ENCODE data around the gene SNAPC5. TPM values are rescaled to one million over a fixed set of nuclear protein-coding genes. Genes with fewer than 3 reads are reported as not detected.
"Not testable (repeated sequence)": the region's sequence is repeated elsewhere in the genome, so short reads cannot be mapped to it uniquely, and the experiment has no call there.

The SNAPC5 gene
- total RNA-seq, 1 donor = 15.6 TPM

- no peak for DNase-seq (ENCODE audit: low read depth in 2 of 3, low spot score in 2 of 3)
These were observed 3.3 kb downstream of the SNAPC5 start for GRCh38 chr15:66494262-66494661.

- no peak for DNase-seq (ENCODE audit: low read depth in 2 of 3, low spot score in 2 of 3)
These were observed 5.7 kb downstream of the SNAPC5 start for GRCh38 chr15:66491846-66492245.

GRCh38 chr15:66489179-66489791 lies 8.3 kb downstream of the SNAPC5 start:
- no peak for DNase-seq (ENCODE audit: low read depth in 2 of 3, low spot score in 2 of 3)

GRCh38 chr15:66488525-66488924 lies 9.0 kb downstream of the SNAPC5 start:
- DNase-seq (ENCODE audit: low read depth in 2 of 3, low spot score in 2 of 3) = no peak

GRCh38 chr15:66486887-66487286 lies 10.7 kb downstream of the SNAPC5 start:
- no peak for DNase-seq (ENCODE audit: low read depth in 2 of 3, low spot score in 2 of 3)

GRCh38 chr15:66484539-66485112 lies 12.9 kb downstream of the SNAPC5 start:
- no peak for DNase-seq (ENCODE audit: low read depth in 2 of 3, low spot score in 2 of 3)

- no peak for DNase-seq (ENCODE audit: low read depth in 2 of 3, low spot score in 2 of 3)
These were observed 14.4 kb downstream of the SNAPC5 start for GRCh38 chr15:66483131-66483566.

GRCh38 chr15:66482539-66482938 lies 15.0 kb downstream of the SNAPC5 start:
- no peak for DNase-seq (ENCODE audit: low read depth in 2 of 3, low spot score in 2 of 3)

GRCh38 chr15:66481107-66481856 lies 16.3 kb downstream of the SNAPC5 start:
- no peak for DNase-seq (ENCODE audit: low read depth in 2 of 3, low spot score in 2 of 3)

- DNase-seq (ENCODE audit: low read depth in 2 of 3, low spot score in 2 of 3) = no peak
These were observed 17.3 kb downstream of the SNAPC5 start for GRCh38 chr15:66480267-66480666.

- DNase-seq (ENCODE audit: low read depth in 2 of 3, low spot score in 2 of 3) = no peak
These were observed 20.6 kb downstream of the SNAPC5 start for GRCh38 chr15:66477011-66477410.

- no peak for DNase-seq (ENCODE audit: low read depth in 2 of 3, low spot score in 2 of 3)
These were observed 21.0 kb downstream of the SNAPC5 start for GRCh38 chr15:66476535-66476934.

GRCh38 chr15:66474963-66475362 lies 22.6 kb downstream of the SNAPC5 start:
- no peak for DNase-seq (ENCODE audit: low read depth in 2 of 3, low spot score in 2 of 3)

- no peak for DNase-seq (ENCODE audit: low read depth in 2 of 3, low spot score in 2 of 3)
These were observed 23.4 kb downstream of the SNAPC5 start for GRCh38 chr15:66474135-66474534.

GRCh38 chr15:66472176-66472999 lies 25.2 kb downstream of the SNAPC5 start:
- peak; percentile 29 to 86 (median 45) for DNase-seq (ENCODE audit: low read depth in 2 of 3, low spot score in 2 of 3)

GRCh38 chr15:66470825-66471224 lies 26.7 kb downstream of the SNAPC5 start:
- not testable (repeated sequence) for DNase-seq (ENCODE audit: low read depth in 2 of 3, low spot score in 2 of 3)

- not testable (repeated sequence) for DNase-seq (ENCODE audit: low read depth in 2 of 3, low spot score in 2 of 3)
These were observed 30.2 kb downstream of the SNAPC5 start for GRCh38 chr15:66467162-66468040.

- DNase-seq (ENCODE audit: low read depth in 2 of 3, low spot score in 2 of 3) = not testable (repeated sequence)
These were observed 32.3 kb downstream of the SNAPC5 start for GRCh38 chr15:66465294-66465693.

GRCh38 chr15:66462627-66463026 lies 34.9 kb downstream of the SNAPC5 start:
- DNase-seq (ENCODE audit: low read depth in 2 of 3, low spot score in 2 of 3) = no peak

GRCh38 chr15:66461917-66462316 lies 35.6 kb downstream of the SNAPC5 start:
- DNase-seq (ENCODE audit: low read depth in 2 of 3, low spot score in 2 of 3) = no peak
